Middle frontal gyrus (tissue), 1 donor: ENCODE measurements around the gene SH3GL1.

Experiments used
- DNase-seq: peaks from one replicate; pipeline ENCODE4 v3.0.0-alpha.2; 2015; ENCODE audit warnings: low spot score; ENCODE audit errors: extremely low spot score

Gene SH3GL1

DNA sequence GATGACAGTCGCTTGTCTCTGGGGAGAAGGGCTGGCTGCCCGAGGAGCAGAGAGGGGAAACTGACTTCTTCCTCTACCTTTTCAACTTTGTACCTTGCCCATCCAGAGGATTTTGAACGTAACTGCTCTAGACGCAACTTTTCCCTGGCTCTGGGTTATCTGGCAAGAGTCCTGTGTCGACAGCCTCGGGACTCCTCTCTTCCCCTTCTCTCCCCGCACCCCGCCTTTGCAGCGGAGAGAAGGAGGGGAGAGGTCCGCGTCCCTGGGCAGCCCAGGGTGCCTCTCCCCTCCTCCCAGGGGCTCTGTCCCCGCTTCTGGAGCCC lies 574 bp downstream of the SH3GL1 start:
- no peak for DNase-seq

DNA sequence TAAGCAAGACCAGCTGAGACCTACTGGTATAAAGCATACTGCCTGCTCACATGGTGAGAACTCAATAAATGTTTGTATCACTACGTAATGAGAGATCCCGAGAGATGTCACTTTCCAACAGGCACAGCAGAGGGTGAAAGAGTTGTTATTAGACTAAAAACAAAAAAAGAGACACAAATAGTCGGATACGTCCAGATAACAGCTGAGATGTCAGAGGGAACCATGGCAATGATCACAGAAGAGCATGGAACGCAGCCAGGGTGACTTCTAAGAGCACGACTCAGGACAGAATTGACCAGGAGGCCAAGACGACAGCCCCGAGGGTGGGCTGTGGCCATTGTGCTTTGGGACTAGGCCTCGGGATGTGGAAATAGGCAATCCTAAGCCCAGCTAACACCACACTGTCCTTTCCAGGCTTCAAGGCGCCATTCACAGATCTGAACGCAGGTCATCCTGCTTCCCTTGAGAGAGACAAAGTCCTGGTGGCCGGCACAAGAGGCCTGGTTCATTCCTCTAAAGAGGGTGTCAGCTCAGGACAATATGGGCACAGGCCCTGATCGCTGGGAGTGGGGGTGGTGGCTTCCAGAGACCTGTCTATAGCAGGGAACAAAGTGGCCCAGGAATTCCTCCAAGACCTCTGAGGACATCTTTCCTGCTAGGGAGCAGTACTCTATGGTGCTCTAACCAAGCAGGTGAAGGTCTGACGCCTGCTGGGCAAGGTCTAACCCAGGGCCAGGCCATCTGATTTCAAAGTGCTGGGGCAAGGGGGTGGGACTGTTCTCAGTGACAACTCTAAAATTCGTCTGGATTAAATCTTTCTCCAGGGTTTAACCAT lies 3.2 kb downstream of the SH3GL1 start:
- no peak for DNase-seq

DNA sequence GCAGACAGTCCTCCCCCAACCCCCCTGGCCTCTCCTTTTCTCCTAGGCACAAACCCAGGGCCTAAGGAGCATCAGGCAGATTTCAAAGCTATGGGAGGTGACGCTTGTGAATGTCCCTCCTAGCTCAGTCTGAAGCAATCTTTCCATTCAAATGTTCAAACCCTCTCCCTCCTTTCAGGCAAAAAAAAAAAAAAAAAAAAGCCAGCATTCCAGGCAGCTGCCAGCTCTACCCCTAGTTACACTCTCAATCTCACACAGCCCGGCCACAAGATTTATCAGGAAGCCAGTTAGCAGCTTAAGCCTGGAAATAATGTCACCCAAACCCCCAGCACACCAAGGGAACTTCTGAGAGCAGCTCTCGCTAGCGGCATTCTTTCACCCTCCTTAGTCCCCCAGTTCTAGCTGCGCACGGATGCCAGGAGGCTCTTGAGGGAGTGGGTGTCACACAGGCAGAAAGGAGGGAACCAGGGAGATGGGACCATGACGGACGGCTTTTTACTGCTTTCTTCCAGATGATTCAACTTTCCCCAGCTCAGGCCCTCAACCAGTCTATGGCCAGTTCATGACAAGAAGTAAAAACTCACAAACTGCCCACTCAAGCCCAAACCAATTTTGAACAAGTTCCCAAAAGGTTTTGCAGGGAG lies 6.3 kb downstream of the SH3GL1 start:
- DNase-seq = no peak

DNA sequence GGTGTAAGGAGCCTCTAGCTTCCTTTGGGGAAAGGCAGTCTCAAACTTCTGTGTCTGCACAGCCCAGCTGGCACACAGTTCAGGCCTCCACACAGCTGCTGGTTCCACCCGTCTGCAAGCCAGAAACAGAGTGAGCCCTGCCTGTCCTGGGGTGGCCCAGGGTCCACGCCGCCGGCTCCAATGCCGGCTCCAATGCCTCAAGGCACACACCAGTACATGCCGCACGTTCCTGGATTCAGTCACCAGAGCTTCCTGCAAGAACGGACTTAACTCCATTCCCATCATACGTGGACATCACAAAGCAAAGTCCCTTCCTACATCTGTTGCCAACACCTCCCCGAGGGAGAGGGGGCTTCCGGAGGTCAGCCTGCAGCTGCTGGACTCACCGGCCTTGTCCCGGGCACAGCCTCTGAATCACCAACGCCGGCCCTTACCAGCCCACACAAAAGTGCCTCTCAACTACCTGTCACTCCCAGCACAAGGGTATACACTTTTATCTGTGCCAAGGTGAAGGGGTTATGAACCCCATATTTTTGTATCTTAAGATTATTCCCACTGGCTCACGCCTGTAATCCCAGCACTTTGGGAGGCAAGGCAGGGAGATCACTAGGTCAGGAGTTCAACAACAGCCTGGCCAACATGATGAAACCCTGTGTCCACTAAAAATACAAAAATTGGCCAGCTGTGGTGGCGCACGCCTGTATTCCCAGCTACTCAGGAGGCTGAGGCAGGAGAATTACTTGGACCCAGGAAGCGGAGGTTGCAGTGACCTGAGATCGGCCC lies 8.5 kb downstream of the SH3GL1 start:
- DNase-seq = no peak

DNA sequence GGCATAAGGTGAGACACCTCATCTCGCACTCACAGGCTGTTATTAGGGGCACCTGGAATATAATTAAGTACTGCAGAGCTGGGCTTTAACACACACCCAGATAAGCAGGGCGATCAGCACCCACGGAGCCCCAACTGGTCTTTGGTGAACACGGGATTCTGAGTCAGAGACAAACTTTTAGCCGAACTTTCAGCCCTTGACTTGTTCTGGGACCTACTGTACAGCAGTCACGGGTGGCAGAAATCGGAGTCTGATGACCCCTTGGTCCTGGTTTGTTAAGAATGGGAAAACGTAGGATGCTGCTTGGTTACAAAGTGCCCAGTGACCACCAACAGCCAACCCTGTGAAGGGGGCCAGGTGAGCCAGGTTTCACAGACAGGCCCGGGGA lies 9.0 kb downstream of the SH3GL1 start:
- no peak for DNase-seq

DNA sequence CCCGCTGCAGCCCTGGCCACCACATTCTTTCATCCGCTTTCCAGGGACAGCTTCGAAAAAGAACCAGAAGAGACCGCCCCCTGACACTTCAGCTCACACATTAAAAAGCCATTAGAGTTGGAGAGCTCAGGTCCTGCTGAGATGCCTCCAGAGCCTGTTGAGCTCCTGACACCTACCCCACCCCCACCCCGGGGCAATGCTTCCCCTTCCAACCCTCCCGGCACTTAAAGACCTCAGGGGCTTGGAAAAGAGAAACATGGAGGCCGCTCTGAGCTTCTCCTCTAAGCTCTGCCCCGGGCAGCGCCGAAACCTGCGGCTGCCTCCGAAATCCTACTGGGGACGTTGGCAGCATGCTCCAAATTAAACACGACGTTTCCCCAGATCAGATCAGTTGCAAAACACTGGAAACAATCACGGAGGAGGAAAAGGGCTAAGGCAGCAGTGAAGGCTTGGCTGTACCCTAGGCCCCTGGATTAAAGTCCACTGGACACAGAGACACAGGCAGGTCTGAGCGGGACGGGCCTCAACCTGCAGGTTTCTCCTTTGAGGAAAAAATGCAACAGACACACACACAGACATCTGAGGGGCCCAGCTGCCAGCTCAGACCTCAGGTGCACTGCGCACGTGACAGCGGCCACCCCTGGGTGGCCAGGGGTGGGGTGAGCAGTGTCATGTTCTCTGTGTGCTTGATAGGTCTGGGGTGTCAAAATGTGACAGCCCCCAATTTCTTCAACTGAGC lies 9.6 kb downstream of the SH3GL1 start:
- no peak for DNase-seq

DNA sequence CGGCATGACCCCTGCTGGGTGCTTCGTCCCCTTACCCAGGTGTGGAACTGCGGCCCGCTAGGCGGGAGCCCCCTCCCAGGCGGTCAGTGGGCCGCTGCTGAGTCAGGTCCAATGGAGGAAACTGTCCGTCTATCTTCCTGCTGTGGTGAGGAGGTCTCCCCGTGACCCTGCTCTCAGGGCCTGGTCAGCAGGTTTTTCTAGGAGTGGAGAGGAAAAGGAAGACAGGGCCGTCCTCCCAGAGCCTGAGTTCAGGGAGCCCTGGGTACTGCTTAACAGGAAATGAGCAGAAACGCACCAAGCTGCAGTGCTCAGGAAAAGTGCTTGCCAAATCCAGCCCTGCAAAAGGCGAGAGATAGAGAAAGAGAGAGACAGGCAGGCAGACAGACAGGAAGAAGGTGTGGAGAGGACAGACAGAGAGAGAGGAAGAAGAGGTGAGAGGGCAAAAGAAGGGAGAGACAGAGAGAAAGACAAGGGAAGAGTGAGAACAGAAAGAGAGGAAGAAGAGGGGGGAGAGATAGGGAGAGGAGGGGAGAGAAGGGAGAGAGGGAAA lies 10.3 kb downstream of the SH3GL1 start:
- DNase-seq = no peak

DNA sequence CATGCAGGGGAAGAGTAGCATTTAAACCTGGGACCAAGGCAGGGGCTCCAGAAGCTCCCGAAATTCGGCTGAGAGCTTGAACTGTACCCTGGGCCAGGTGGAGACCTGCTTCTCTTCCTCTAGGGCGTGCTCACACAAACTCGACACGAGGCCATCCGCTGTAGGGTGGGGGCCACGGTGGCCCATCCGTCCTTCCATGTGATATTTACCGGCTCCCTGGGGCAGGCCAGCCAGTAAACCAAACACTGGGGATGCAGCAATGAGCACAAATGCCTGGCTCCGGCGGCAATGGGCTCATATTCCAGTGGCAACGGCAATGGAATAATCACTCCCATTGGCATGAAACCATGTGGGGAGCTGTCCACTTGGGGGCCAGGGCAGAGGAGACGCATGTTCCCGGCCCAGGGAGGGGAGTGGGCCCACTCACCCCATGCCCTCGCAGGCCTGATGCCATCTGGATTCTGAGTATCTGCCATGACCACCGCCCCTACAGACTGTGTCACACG lies 10.8 kb downstream of the SH3GL1 start:
- no peak for DNase-seq

DNA sequence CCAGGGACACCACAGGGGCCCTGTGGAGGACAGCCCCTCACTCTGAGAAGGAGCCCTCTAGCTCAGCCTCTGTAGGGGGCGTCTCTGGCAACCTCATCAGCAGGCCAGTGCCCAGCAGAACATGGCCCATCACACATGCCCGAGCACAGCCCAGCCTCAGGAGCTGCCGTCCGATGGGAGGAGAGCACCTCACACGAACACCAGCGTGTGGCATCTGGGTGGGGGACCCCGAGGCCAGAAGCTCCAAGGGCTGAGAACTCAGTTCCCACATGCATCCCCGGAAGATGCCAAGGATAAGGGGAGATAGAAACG lies 11.3 kb downstream of the SH3GL1 start:
- no peak for DNase-seq

DNA sequence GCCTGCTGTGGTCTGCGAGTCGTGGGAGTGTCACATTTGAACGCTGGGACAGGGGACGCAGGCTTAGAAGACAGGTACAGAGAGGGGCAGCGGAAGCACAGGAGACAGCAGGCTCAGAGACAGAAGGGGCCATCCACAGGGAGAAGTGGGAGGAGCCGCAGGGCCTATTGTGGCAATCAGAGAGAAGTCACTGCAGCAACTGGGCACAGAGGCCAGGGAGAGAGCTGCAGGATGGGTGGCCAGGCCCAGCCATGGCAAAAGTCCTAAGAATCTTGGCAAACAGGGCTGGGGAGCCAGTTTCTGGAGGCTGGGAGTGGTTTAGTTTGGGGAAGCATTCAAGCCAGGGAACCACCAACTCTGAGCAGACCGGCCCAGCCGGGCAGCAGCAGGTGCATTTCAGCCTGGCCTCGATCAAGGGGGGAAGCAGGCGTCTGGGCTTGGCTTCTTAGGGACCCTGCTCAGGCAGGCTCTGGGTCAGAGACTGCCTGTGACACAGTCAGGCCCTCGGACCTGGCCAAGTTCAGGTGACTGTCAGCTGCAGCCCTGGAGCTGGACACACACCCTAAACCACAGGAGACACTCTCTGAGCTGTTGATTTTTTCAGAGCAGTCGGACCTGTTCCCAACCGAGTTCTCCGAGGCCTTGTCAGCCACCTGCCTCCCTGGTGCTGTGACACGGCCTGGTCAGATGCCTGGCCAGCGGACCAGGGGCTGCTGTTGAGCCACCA lies 11.8 kb downstream of the SH3GL1 start:
- DNase-seq = no peak

DNA sequence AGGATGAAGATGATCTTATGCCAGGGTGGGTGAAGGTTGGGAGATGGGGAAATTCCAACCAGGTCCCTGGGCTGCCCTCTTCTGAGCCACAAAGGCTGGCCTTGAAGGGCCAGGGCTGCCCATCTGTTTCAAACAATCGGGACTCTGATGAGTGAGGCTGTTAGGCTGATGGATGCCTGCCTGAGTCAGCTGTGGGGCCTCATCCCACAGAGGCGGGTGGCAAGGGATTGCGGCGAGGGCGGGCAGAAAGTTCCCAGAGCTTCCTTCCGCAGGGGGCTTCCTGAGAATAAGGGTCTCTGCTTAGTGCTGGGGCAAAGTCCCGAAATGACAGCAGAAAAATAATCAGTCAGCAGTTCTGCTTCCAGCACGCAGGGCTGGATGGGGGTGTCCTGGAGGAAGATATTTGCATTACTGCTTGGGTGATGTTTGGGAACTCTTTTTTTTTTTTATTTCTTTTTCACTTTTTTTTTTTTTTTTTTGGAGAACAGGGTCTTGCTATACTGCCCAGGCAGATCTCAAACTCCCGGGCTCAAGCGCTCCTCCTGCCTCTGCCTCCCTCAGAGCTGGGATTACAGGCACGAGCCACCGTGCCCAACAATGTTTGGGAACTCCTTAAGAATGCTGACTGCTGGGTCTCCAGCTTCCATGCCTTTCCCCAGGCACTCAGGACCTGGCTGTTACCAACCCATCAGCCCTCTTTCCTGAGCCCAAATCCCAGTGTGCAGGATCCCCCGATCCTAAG lies 14.1 kb downstream of the SH3GL1 start:
- DNase-seq = no peak

DNA sequence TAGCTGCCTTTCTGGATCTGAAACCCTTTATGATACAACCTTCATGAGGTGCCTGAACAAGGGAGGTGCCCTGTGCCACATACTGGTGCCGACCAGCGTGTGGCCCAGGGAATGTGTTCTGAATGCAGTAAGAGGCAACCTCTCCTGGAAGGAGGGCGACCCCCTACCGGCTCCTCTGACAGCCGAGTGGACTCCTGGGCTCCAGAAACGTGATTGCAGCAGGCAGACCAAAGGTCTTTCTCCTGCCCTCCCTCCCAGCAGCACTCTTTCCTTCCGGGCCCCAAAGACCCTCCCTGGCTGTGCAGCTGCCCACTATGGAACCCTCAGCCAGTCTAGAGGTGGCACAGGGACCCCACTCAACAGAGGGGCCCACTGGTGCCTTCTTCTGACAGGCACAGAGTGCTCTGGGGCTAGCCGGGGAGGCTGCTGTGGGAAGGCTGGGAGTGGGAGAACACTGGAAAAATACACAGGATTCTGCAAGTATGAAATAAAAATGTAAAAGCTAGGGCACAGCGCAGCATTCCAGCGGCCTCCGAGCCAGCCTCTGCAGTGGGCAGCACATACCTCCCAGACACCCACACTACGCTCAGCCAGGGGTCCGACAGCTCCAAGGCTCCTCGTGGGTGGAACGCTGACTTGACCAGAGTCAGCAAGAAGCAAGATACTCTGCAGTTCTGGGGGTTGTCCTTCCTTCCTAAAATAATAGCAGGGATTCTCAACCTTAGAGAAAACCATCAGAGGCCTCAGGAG lies 14.9 kb downstream of the SH3GL1 start:
- no peak for DNase-seq

DNA sequence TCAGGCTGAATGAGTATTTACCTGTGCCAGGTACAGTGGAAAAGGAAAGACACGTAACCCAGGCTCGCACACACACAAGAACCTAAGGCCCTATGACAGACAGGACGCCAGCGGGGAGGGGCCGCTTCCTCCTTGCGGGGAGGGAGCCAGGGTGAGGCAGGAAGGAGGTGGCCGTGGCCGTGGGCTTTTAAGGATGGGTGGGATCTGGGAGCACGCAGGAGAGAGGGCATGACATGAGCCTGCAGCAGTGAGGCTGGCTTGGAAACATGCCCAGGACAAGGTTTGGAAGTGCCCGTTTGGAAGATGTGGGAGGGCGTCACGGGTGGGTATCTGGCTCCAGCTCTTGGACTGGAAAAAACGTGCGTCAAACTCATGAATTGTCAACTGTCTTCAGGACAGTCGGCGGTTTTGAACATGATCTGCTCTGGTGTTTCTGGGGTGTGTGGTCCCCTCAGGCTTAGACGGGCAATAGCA lies 20.1 kb downstream of the SH3GL1 start:
- no peak for DNase-seq

DNA sequence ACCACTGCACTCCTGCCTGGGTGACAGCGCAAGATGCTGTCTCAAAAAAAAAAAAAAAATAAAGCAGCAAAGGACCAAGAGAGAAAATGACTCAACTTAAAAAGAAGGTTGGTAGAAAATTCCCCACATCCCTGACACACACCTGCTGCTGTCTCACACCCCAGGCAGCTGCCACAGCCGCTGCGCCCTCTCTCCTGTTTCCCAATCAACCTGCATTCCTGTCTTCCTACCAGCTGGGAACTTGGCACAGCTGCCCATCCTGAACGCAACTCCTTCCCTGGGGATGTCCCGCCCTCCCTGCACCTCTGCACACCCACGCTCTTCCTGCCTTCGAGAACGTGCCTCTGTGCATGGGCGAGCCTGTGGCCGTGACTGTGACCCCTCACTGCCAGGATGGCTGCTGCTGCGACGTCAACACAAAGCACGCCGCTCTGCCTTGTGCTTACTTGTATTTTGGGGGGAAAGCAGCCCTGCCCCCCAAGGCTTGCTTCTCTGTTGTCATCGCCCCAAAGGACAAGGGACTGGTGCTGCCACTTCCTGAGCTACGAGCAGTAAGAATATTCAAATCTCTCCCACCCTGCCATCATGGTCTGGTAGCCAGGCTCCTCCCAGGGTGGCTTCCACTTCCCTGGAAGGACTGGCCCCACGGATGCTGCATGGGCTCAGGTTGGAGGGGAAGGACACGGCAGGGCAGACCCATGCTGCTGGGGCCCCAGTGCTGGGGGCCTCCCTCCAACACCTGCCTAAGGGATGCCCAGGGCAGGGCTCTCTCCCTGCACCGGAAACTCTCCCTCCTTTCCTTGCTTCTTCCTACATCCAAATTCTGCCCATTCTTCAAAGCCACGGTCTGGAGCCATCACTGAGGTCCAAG lies 20.7 kb downstream of the SH3GL1 start:
- no peak for DNase-seq

DNA sequence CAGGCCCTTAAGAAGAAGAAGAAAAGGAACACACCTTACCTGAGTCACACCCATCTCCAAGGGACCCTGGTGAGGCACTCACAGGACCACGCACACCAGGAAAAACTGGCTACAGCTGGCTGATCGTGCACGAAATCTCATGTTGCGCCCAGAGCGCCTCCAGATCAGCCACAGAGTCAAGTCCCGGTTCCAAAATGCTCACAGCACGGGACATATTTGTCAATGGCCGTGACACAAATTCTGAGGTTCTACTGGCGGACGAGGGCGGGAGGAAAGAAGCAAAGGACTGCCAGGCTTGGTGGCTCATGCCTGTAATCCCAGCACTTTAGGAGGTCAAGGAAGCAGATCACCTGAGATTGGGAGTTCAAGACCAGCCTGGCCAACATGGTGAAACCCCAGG lies 21.5 kb downstream of the SH3GL1 start:
- DNase-seq = no peak

DNA sequence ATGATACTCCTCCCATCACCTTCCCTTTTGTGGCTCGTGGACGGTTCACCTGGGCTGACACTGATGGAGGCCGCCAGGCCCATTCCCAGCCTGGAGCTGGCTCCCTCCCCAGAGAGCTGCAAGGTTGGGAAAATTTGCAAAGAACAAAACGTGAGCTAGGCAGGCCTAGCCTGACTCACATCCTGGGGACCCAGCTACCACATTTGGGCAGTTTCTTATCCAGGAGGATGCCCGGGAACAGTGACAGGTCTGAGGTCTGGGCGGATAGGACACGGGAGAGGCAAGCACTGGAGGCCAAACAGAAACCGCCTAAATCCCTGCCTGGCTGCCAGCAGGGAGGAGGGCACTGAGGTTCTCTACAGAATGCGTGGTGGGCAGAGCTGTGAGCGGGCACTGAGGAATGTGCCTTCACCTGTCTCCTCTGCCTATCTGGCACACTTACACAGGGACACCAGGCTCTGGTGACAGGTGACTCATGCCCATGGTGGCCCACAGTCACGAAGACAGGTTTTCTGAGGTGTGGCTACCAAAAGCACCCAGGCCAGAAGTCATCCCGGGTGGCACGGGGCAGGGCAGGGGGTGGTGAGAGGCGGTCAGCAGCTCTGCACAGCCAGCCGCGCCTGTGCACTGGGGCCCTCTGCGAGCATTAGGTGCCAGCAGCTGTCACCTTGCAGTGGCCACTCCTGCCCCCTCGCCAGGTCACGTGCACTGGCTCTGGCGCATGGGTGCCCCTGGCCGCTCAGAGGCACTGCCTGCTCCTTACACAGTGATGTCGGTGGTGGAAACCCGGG lies 23.2 kb downstream of the SH3GL1 start:
- DNase-seq = no peak

DNA sequence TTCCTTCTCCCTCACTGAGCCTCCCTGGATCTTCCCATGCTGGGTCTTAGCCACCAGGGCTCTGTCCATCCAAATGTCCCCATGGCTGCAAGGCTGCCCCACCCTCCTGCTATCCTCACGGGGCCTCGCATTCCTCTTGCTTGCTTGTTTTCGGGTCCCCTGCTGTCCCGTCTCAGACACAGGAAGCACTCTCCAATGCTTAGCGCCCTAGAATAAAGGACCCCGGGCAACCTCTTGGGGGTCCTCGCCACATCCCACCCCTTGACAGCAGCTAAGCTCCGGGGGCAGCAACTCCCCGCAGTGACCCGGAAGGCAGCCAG lies 23.7 kb downstream of the SH3GL1 start:
- no peak for DNase-seq
